GM18858 (cell line): ENCODE data around the gene ATP8B4.
"Not testable (repeated sequence)": the region's sequence is repeated elsewhere in the genome, so short reads cannot be mapped to it uniquely, and the experiment has no call there.

Experiments
- ATAC-seq: cut with Tn5 transposase; IDR thresholded peaks from one replicate; pipeline ENCODE4 v1.9.1; 2021; ENCODE audit not compliant: unreplicated experiment

Gene ATP8B4

GRCh38 chr15:50109076-50109987, 9.7 kb downstream of the ATP8B4 start:
- ATAC-seq: no peak

- ATAC-seq: no peak
Measured at GRCh38 chr15:50108461-50108860, 10.6 kb downstream of the ATP8B4 start.

- ATAC-seq: peak; percentile 99
Measured at GRCh38 chr15:50107591-50108408, 11.2 kb downstream of the ATP8B4 start.

GRCh38 chr15:50107157-50107556, 11.9 kb downstream of the ATP8B4 start:
- no peak for ATAC-seq

GRCh38 chr15:50106457-50106856, 12.6 kb downstream of the ATP8B4 start:
- no peak for ATAC-seq

- no peak for ATAC-seq
Measured at GRCh38 chr15:50100486-50100885, 18.5 kb downstream of the ATP8B4 start.

- no peak for ATAC-seq
Measured at GRCh38 chr15:50098545-50098944, 20.5 kb downstream of the ATP8B4 start.

GRCh38 chr15:50095938-50096821, 22.9 kb downstream of the ATP8B4 start:
- no peak for ATAC-seq

- ATAC-seq: not testable (repeated sequence)
Measured at GRCh38 chr15:50089386-50089785, 29.6 kb downstream of the ATP8B4 start.

GRCh38 chr15:50084932-50085331, 34.1 kb downstream of the ATP8B4 start:
- no peak for ATAC-seq

- no peak for ATAC-seq
Measured at GRCh38 chr15:50083424-50084025, 35.5 kb downstream of the ATP8B4 start.

GRCh38 chr15:50082066-50082465, 37.0 kb downstream of the ATP8B4 start:
- ATAC-seq: no peak

GRCh38 chr15:50077651-50078050, 41.4 kb downstream of the ATP8B4 start:
- no peak for ATAC-seq

GRCh38 chr15:50077176-50077575, 41.9 kb downstream of the ATP8B4 start:
- no peak for ATAC-seq

- ATAC-seq: no peak
Measured at GRCh38 chr15:50075319-50075718, 43.7 kb downstream of the ATP8B4 start.

GRCh38 chr15:50071551-50072258, 47.3 kb downstream of the ATP8B4 start:
- no peak for ATAC-seq

- ATAC-seq: no peak
Measured at GRCh38 chr15:50068016-50068415, 51.0 kb downstream of the ATP8B4 start.

- ATAC-seq: no peak
Measured at GRCh38 chr15:50067254-50067653, 51.8 kb downstream of the ATP8B4 start.

GRCh38 chr15:50066666-50067065, 52.4 kb downstream of the ATP8B4 start:
- ATAC-seq: no peak

- ATAC-seq: no peak
Measured at GRCh38 chr15:50066202-50066601, 52.8 kb downstream of the ATP8B4 start.
